Measurements from ENCODE around the gene EFHD2.

- TF ChIP-seq ZNF544 (tag by site-specific recombination; IDR thresholded peaks at IDR 0.05) (no peak), CTCF (tag by site-specific recombination; IDR thresholded peaks at IDR 0.05) (no peak), ZNF664 (tag by site-specific recombination; IDR thresholded peaks at IDR 0.05) (no peak), ATF2 (tag by site-specific recombination; IDR thresholded peaks at IDR 0.05; ENCODE audit: low read depth) (no peak), ZNF121 (tag by site-specific recombination; IDR thresholded peaks at IDR 0.05) (no peak), ZNF248 (tag by site-specific recombination; IDR thresholded peaks at IDR 0.05) (no peak), REST (tag by site-specific recombination; IDR thresholded peaks at IDR 0.05) (no peak), ZBTB7A (tag by site-specific recombination; IDR thresholded peaks at IDR 0.05; ENCODE audit: low read depth) (no peak), SALL2 (tag by site-specific recombination; IDR thresholded peaks at IDR 0.05; ENCODE audit: borderline replicate concordance) (no peak), MYNN (tag by site-specific recombination; IDR thresholded peaks at IDR 0.05; ENCODE audit: borderline replicate concordance) (no peak), ZNF792 (tag by site-specific recombination; IDR thresholded peaks at IDR 0.05) (no peak), ZNF274 (IDR thresholded peaks at IDR 0.05; ENCODE audit: low read length) (no peak), ZNF274 (tag by site-specific recombination; IDR thresholded peaks at IDR 0.05; ENCODE audit: borderline replicate concordance) (no peak), ZNF324 (tag by site-specific recombination; IDR thresholded peaks at IDR 0.05) (no peak), TCF7L2 (IDR thresholded peaks at IDR 0.05; ENCODE audit: borderline replicate concordance, low read depth, low read length) (no peak)
Observed at GRCh38 chr1:15435239-15436077, 25.8 kb downstream of the EFHD2 start.

Data from HEK293 (cell line).